NCI-H446 (cell line): ENCODE measurements around the gene VARS2.
A peak's percentile ranks its signal among the peaks of the same experiment; 100 is the strongest.
"Not testable (repeated sequence)": the region's sequence is repeated elsewhere in the genome, so short reads cannot be mapped to it uniquely, and the experiment has no call there.

Source experiments
- DNase-seq, 2 experiments: peaks; one replicate each; lab custom pipeline; 2025; lab: John Stamatoyannopoulos, UW

The VARS2 gene

DNA sequence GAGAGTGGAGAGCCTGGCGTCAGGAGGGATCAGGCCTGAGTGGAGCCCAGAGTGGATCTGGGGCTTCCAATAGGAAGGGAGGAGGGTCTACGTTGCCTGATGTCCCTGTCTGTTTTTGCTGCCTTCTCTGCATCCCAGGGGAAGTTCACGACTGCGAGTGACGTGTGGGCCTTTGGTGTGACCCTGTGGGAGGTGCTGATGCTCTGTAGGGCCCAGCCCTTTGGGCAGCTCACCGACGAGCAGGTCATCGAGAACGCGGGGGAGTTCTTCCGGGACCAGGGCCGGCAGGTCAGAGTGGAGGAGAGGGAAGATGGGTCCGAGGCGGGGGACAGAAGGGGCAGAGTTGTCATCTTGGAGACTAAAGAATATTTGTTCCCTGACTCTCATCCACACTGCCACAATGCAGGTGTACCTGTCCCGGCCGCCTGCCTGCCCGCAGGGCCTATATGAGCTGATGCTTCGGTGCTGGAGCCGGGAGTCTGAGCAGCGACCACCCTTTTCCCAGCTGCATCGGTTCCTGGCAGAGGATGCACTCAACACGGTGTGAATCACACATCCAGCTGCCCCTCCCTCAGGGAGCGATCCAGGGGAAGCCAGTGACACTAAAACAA is 15.2 kb upstream of the VARS2 start:
- no peak for DNase-seq

DNA sequence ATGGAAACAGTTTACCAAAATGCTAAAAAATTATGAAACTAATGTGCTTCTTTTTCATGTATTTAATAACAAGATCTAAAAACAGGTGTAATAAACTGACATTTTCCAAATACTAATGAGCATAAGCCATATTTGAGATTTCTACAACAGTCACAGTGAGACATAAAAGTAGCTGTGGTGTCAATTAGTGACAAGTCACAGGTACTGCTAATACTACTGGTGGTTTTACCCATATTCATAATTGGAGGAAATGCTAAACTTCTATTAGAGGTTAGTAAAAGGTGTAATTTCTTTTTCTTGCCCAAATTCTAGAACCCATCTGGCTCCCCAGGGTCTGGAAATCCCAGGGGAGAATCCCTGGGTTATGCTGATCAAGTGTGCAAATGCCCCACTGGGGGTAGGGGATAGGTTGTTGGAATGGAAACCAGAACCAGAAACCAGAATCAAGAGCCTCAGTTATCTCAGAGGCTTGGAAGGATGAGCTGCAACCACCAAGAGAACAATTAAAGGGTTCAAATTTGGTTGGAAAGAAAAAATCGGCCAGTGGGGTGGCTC is 13.1 kb upstream of the VARS2 start:
- DNase-seq = no peak

- no peak for DNase-seq
These were observed 12.6 kb upstream of the VARS2 start for GRCh38 chr6:30901436-30901835.

DNA sequence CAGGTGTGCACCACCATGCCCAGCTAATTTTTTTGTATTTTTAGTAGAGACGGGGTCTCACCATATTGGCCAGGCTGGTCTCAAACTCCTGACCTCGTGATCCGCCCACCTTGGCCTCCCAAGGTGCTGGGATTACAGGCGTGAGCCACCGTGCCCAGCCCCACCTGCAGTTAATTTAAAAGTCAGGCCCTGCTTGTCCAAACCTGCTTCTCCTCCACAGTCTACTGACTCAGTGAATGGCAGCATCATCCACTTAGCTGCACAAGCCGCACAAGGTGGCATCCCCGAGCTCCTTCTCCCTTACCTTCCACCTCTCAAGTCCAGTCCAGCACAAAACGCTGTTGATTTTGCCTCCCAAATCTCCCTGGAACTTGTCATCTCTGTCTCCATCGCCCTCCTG is 11.8 kb upstream of the VARS2 start:
- not testable (repeated sequence) for DNase-seq

- DNase-seq = no peak
These were observed 11.3 kb upstream of the VARS2 start for GRCh38 chr6:30902709-30903108.

GRCh38 chr6:30903236-30903635 is 10.8 kb upstream of the VARS2 start:
- no peak for DNase-seq

DNA sequence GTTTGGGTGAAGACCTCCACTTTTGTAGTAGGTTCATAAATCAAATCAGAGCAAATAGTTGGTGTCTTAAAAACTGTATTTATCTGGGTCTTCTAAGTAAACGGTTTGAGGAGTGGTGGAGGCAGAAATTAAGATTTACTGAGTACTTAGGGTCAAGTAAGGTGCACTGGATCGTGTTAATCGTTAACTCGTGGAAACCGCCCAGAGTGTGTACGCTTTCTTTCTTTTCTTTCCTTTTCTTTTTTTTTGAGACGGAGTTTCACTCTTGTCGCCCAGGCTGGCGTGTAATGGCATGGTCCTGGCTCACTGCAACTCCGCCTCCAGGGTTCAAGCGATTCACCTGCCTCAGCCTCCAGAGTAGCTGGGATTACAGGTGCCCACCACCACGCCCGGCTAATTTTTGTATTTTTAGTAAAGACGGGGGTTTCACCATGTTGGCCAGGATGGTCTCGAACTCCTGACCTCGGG is 6.7 kb upstream of the VARS2 start:
- DNase-seq = not testable (repeated sequence)

DNA sequence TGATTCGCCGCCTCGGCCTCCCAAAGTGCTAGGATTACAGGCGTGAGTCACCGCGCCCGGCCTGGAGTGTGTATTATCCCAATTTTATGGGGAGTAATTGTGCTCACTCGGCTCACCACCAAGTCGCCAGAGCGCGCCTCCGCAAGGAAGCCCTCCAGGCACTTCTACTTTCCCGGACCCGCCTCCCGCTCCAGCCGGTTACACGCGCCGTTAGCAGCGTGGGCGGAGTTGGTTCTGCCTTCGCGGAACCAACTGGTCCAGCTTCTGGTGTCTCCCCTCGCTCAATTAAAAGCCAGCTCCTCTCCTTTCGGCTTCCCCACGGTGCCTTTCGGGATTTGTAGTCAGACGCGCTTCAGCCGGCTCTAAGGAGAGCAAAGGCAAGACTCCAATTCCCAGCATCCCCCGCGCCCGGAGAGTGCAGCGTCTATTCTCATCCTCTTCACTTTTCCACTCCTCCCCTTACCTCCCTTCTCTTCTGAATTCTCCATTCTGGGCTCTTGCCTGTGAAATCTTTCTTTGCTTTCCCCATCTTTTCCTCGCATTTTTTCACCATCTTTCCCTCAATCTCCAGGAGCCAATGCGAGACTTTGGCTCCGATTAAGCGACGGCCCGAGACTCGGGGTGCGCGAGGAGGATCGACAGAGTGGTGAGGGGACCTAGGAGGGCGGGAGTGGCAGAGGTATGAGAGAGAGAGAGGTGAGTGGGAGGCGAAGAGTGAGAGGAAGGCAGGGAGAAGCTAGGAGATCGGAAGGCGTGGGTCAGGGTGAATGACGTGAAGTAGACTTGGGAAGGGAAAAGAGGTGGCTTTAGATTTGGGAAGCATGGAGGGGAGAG is 6.1 kb upstream of the VARS2 start, which contains the start of gene GTF2H4:
GTF2H4 (plus strand) TSS at position 450 of the 834 bp plus-strand sequence.
- peak; percentile 97 to 98 for DNase-seq

GRCh38 chr6:30908700-30909099 is 5.3 kb upstream of the VARS2 start:
- no peak for DNase-seq

- DNase-seq = not testable (repeated sequence)
These were observed 3.6 kb upstream of the VARS2 start for GRCh38 chr6:30910473-30910872.

GRCh38 chr6:30912746-30913520 is 1.1 kb upstream of the VARS2 start:
- no peak for DNase-seq

- no peak for DNase-seq
These were observed 340 bp upstream of the VARS2 start for GRCh38 chr6:30913721-30914075.

DNA sequence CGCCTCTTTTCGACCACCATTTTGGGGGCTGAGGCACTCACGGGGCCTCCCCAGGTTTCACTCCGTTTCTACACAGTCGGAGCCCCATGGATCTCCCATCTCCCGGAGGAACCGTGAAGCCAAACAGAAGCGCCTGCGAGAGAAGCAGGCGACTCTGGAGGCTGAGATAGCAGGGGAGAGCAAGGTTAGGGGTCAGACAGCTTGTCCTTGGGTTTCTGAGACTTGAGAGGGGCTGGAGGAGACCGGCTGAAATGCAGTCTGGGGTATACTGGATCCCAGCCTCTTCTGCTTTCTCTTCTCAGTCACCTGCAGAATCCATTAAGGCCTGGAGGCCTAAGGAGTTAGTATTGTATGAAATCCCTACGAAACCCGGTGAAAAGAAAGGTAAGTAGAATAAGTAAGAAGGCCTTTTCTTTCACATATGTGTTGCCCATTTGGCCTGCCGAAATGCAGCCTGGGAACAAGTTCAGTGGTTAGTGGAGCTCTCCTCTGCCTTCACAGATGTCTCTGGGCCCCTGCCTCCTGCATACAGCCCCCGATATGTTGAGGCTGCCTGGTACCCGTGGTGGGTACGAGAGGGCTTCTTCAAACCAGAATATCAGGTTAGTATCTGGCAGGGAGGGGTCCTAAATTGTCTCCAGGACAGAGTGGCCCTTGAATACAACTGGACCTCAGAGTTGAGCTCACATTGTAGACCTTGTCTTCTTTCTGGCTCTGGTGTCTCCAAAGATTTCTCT is 984 bp downstream of the VARS2 start:
- no peak for DNase-seq

- DNase-seq = peak; percentile 22 to 57
These were observed 1.5 kb downstream of the VARS2 start for GRCh38 chr6:30915591-30915946.

GRCh38 chr6:30917041-30917440 is 3.0 kb downstream of the VARS2 start:
- no peak for DNase-seq

DNA sequence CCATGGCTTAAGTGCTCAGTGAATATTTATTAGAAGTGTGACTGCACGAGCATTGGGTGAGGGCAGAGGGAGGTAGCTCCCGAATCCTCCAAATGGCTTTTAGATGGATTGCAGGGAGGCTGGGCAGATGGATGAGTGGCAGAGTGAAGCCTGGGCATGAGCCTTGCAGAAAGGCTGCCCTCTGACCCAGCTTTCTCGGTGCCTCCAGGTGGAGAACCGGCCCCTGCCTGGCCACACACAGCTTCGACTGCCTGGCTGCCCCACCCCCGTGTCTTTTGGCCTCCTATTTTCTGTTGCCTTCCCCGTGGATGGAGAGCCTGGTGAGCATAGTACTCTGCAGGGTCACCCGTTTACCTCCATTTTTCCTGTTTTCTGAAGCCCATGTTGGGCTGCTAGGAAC is 3.4 kb downstream of the VARS2 start:
- DNase-seq = no peak

DNA sequence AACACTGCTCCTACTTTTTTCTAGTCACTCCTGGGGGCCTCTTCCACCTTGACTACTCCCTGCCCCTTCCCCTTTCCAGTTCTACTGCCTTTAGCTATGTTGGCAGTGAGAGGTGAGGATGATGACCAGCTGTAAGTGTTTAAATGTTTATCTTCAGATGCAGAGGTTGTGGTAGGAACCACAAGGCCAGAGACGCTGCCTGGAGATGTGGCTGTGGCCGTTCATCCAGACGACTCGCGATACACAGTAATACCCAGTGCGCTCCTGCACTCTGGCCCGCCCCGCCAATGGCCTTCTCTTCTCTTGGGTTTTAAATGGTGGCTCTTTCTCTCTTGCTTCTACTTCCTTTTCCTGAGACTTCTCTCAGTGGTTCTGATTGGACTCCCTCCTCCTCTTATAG is 4.6 kb downstream of the VARS2 start:
- DNase-seq = no peak

GRCh38 chr6:30922447-30922852 is 8.4 kb downstream of the VARS2 start:
- no peak for DNase-seq

DNA sequence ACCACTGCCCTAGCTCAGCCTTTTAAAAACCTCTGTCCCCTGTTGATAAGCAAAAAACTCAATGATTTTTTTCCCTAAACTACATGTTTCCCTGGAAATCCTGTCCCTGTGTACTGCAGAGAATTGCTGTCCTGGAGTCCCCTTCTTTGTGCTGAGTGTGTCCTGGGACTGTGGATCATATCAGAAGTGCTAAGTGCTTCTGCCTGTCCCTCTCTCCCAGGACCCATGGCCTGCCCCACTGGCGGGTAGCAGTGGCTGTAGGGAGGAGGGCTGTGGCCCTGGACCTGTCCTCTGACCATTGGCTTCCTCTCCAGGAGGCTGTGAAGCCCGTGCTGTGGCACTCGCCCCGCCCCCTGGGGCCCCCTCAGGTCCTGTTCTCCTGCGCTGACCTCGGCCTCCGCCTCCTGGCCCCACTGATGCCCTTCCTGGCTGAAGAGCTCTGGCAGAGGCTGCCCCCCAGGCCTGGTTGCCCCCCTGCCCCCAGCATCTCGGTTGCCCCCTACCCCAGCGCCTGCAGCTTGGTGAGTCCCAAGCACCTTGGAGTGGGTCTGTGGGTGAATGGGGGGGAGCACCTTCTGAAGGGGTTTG is 10.1 kb downstream of the VARS2 start:
- not testable (repeated sequence) for DNase-seq

DNA sequence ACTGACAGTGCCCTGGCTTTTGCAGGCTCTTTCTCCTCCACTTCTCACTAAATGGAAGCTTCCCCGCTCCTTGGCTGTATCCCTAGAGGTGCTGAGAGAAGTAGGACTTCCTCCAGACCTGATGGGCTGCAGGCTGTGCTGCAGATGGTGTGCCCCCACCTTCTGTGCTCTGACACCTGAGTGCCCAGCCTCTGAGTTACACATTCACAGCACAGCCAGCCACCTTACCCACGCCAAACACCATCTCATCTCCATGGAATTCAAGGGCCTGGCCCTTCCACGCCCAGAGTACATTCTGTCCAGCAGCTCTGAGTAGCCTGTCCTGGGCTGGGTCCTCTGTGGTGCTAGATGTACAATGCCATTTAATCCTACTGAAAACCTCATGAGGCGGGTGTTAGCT is 12.6 kb downstream of the VARS2 start:
- DNase-seq = no peak

DNA sequence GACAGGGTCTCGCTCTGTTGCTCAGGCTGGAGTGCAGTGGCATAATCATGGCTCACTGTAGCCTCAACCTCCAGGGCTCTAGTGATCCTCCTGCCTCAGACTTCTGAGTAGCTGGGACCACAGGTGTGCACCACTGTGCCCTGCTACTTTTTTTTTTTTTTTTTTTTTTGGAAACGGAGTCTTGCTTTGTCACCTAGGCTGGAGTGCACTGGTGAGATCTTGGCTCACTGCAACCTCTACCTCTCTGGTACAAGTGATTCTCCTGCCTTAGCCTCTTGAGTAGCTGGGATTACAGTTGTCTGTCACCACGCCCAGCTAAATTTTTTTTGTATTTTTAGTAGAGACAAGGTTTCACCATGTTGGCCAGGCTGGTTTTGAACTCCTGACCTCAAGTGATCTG is 13.0 kb downstream of the VARS2 start:
- not testable (repeated sequence) for DNase-seq
